IMR-90 (cell line): ENCODE measurements around the gene HOXC13. TPM values are rescaled to one million over a fixed set of nuclear protein-coding genes. Genes with fewer than 3 reads are reported as not detected.

Experiments used
- ATAC-seq: fragments of 200-7000 bp; cut with Tn5 transposase; 2 replicates; pipeline ENCODE4 v1.9.1; 2020; ENCODE audit warnings: low read depth, mild to moderate bottlenecking, moderate library complexity
- BruUV-seq: library from RNA; stranded (reverse); fragments of 400-500 nt; replicated peaks from 2 replicates; lab custom pipeline; 2021; lab: Mats Ljungman, UMichigan
- CTCF ChIA-PET: fragments of 300-600 bp; formaldehyde crosslinking; extraction: SDS; loops from one replicate; lab custom pipeline; 2021; ENCODE audit warnings: antibody characterized with exemption; lab: Yijun Ruan, JAX
- POLR2A ChIA-PET: fragments of 300-600 bp; sonication (Branson Sonifier 250); formaldehyde crosslinking; loops from one replicate; lab custom pipeline; 2022; ENCODE audit warnings: antibody characterized with exemption; ENCODE audit not compliant: unreplicated experiment; lab: Charles Lee
- DNase-seq: peaks from one replicate; pipeline ENCODE4 v3.0.0; 2013
- H2AFZ ChIP-seq: replicated peaks from 2 replicates; pipeline ENCODE3; 2013; ENCODE audit warnings: low read length, mild to moderate bottlenecking; ENCODE audit not compliant: poor library complexity
- H2AK5ac ChIP-seq: 2 replicates; pipeline ENCODE4 v1.6.1; 2013; ENCODE audit warnings: low read depth, low read length, inconsistent platforms
- H2AK9ac ChIP-seq: replicated peaks from 2 replicates; pipeline ENCODE3; 2013; ENCODE audit warnings: mild to moderate bottlenecking, low read depth, low read length, moderate library complexity; ENCODE audit not compliant: poor library complexity
- H2BK120ac ChIP-seq: 2 replicates; pipeline ENCODE4 v1.6.1; 2013; ENCODE audit warnings: low read depth, low read length, inconsistent platforms
- H2BK15ac ChIP-seq: 3 replicates; pipeline ENCODE4 v1.6.1; 2013; ENCODE audit warnings: low read depth, low read length, inconsistent platforms
- H2BK20ac ChIP-seq: 2 replicates; pipeline ENCODE4 v1.6.1; 2013; ENCODE audit warnings: low read depth, mild to moderate bottlenecking, inconsistent platforms, low read length, moderate library complexity
- H2BK5ac ChIP-seq: 2 replicates; pipeline ENCODE4 v1.6.1; 2013; ENCODE audit warnings: mild to moderate bottlenecking, low read depth, low read length, inconsistent platforms; ENCODE audit not compliant: poor library complexity, severe bottlenecking
- H3K14ac ChIP-seq: replicated peaks from 2 replicates; pipeline ENCODE4 v1.6.1; 2013; ENCODE audit warnings: low read depth, low read length, inconsistent platforms
- H3K18ac ChIP-seq: 2 replicates; pipeline ENCODE4 v1.6.1; 2013; ENCODE audit warnings: low read depth, low read length, control low read depth
- H3K23ac ChIP-seq: 2 replicates; pipeline ENCODE4 v1.6.1; 2013; ENCODE audit warnings: low read depth, low read length, inconsistent platforms
- H3K27ac ChIP-seq: 2 replicates; pipeline ENCODE4 v1.5.1; 2013; ENCODE audit warnings: mild to moderate bottlenecking, control low read depth, low read length; ENCODE audit not compliant: insufficient read depth
- H3K27me3 ChIP-seq: 2 replicates; pipeline ENCODE4 v1.6.1; 2013; ENCODE audit warnings: low read length; ENCODE audit not compliant: control insufficient read depth, insufficient read depth
- H3K36me3 ChIP-seq: 2 replicates; pipeline ENCODE4 v1.6.1; 2013; ENCODE audit warnings: low read length, mixed read lengths; ENCODE audit not compliant: control insufficient read depth, insufficient read depth
- H3K4ac ChIP-seq: 2 replicates; pipeline ENCODE4 v1.6.1; 2013; ENCODE audit warnings: low read depth, low read length, inconsistent platforms
- H3K4me1 ChIP-seq: 2 replicates; pipeline ENCODE4 v1.6.1; 2013; ENCODE audit warnings: low read length, mixed read lengths; ENCODE audit not compliant: control insufficient read depth, insufficient read depth
- H3K4me2 ChIP-seq: 2 replicates; pipeline ENCODE4 v1.6.1; 2013; ENCODE audit warnings: low read depth, mild to moderate bottlenecking, control low read depth, low read length, moderate library complexity
- H3K4me3 ChIP-seq: 2 replicates; pipeline ENCODE4 v1.5.1; 2013; ENCODE audit warnings: low read depth, mild to moderate bottlenecking, control low read depth, low read length, moderate library complexity; ENCODE audit not compliant: insufficient read depth
- H3K56ac ChIP-seq: 2 replicates; pipeline ENCODE4 v1.6.1; 2013; ENCODE audit warnings: low read length, inconsistent platforms; ENCODE audit not compliant: insufficient read depth; ENCODE audit errors: extremely low read depth
- H3K79me1 ChIP-seq, 2 experiments: 2 replicates each; pipeline ENCODE4 v1.6.1; 2013; ENCODE audit warnings: low read length in 2 of 2, inconsistent platforms in 1 of 2, low read depth in 1 of 2
- H3K9ac ChIP-seq: 2 replicates; pipeline ENCODE4 v1.6.1; 2013; ENCODE audit warnings: low read depth, low read length, control low read depth
- H3K9me1 ChIP-seq: 2 replicates; pipeline ENCODE4 v1.6.1; 2013; ENCODE audit warnings: low read length, inconsistent platforms; ENCODE audit not compliant: insufficient read depth
- H3K9me3 ChIP-seq: 2 replicates; pipeline ENCODE4 v1.6.1; 2013; ENCODE audit warnings: low read length; ENCODE audit not compliant: control insufficient read depth, insufficient read depth
- H4K20me1 ChIP-seq: 2 replicates; pipeline ENCODE4 v1.6.1; 2013; ENCODE audit warnings: low read length, inconsistent platforms; ENCODE audit not compliant: insufficient read depth
- H4K5ac ChIP-seq: 2 replicates; pipeline ENCODE4 v1.6.1; 2013; ENCODE audit warnings: mild to moderate bottlenecking, low read depth, low read length, control low read depth
- H4K8ac ChIP-seq, 2 experiments: 2 replicates each; pipeline ENCODE4 v1.6.1; 2013; ENCODE audit warnings: low read depth in 2 of 2, low read length in 2 of 2, control low read depth in 1 of 2, inconsistent platforms in 1 of 2
- H4K91ac ChIP-seq: 2 replicates; pipeline ENCODE4 v1.6.1; 2013; ENCODE audit warnings: low read depth, low read length, inconsistent platforms; ENCODE audit not compliant: insufficient read depth
- CHD1 ChIP-seq: IDR thresholded peaks from 2 replicates; pipeline ENCODE4 v1.6.1; 2012; ENCODE audit warnings: low read depth, low read length, improper control_type of control experiment
- WGBS, 2 experiments: methylation state at CpG; one replicate each; pipeline versions ENCODE4 v1.1.5 to v1.1.7; 2013; ENCODE audit warnings: missing lambda C conversion rate in 2 of 2; ENCODE audit not compliant: insufficient read length in 1 of 2; ENCODE audit errors: extremely low coverage in 2 of 2; 5-methylcytosine and 5-hydroxymethylcytosine counted together
- dilution Hi-C: fragments of 300-500 bp; cut with HindIII; formaldehyde crosslinking; loops from one replicate; pipeline ENCODE4 v1.14.3; 2018; ENCODE audit warnings: low sequenced_read_pairs; ENCODE audit not compliant: unreplicated experiment
- in situ Hi-C: fragments of 300-500 bp; cut with MboI; formaldehyde crosslinking; loops from 3 replicates; pipeline ENCODE4 v1.14.3; 2019; ENCODE audit warnings: low sequenced_read_pairs, inconsistent platforms, mixed read lengths
- intact Hi-C: fragments of 100-400 bp; cut with micrococcal nuclease; formaldehyde crosslinking; loops from 2 replicates; pipeline ENCODE4 v1.10.0; 2022
- polyA plus RNA-seq, 3 experiments: library from polyadenylated mRNA; depleted of rRNA; stranded (reverse); fragments of >200 nt; gene quantifications; 2 replicates each; pipeline ENCODE4 v1.2.3, GENCODE V29; 2012; ENCODE audit warnings: low replicate concordance in 1 of 3
- total RNA-seq: library from RNA; depleted of rRNA; stranded (reverse); fragments of >200 nt; gene quantifications from 2 replicates; pipeline ENCODE4 v1.2.3, GENCODE V29; 2012

Gene HOXC13
- total and polyA plus RNA-seq, 2 of the 4 experiments (the other 2 are of a cell fraction), result not detected

- H3K4ac ChIP-seq, result no peak overlapping the region
- H4K8ac ChIP-seq, result no peak overlapping the region
- intact Hi-C loops, result no loop called here
- no peak overlapping the region for H2BK120ac ChIP-seq
- POLR2A ChIA-PET, result no interaction called here
- no peak overlapping the region for H3K27ac ChIP-seq
- peaks cover 4% of the 10 kb centered on the region for H3K9me3 ChIP-seq
- no peak overlapping the region for H2BK20ac ChIP-seq
- no peaks in the 10 kb centered on the region for H3K9me1 ChIP-seq
- H2AFZ ChIP-seq, result no peak overlapping the region
- H4K20me1 ChIP-seq, result no peaks in the 10 kb centered on the region
- no TSS peak for BruUV-seq
- no peak overlapping the region for H3K4me2 ChIP-seq
- H4K91ac ChIP-seq, result no peak overlapping the region
- H3K14ac ChIP-seq, result no peak overlapping the region
- H3K36me3 ChIP-seq, result no peaks in the 10 kb centered on the region
- no peak overlapping the region for H3K4me3 ChIP-seq
- peaks cover 93% of the 10 kb centered on the region for H3K27me3 ChIP-seq
- H3K79me1 ChIP-seq, result no peaks in the 10 kb centered on the region
- in situ Hi-C loops, result no loop called here
- 9% methylated on average over 18 of the region's 30 CpGs; no CpG with 5 or more reads in 1 of the 2 experiments for WGBS, 2 experiments
- TF ChIP-seq CHD1, result no peak
- no peak overlapping the region for H2AK5ac ChIP-seq
- H3K23ac ChIP-seq, result no peak overlapping the region
- H2BK15ac ChIP-seq, result no peak overlapping the region
- no peak for DNase-seq
- no peak overlapping the region for H2BK5ac ChIP-seq
- H2AK9ac ChIP-seq, result no peak overlapping the region
- ATAC-seq, result no peak
- H3K9ac ChIP-seq, result no peak overlapping the region
- dilution Hi-C loops, result no loop called here
- H3K56ac ChIP-seq, result no peak overlapping the region
- H3K18ac ChIP-seq, result no peak overlapping the region
- no peak overlapping the region for H4K5ac ChIP-seq
- CTCF ChIA-PET, result no interaction called here
- no peaks in the 10 kb centered on the region for H3K4me1 ChIP-seq
These were observed 43.3 kb downstream of the HOXC13 start for GRCh38 chr12:53981634-53982565.
